Measurements from ENCODE around the gene ARMC9.
"Not testable (repeated sequence)": the region's sequence is repeated elsewhere in the genome, so short reads cannot be mapped to it uniquely, and the experiment has no call there.

Gene ARMC9

GRCh38 chr2:231405601-231406367 is 207.4 kb downstream of the ARMC9 start:
- DNase-seq = not testable (repeated sequence)

GRCh38 chr2:231407686-231408085 is 209.3 kb downstream of the ARMC9 start:
- not testable (repeated sequence) for DNase-seq

- not testable (repeated sequence) for DNase-seq
These were observed 209.9 kb downstream of the ARMC9 start for GRCh38 chr2:231408304-231408703.

GRCh38 chr2:231409776-231410175 is 211.3 kb downstream of the ARMC9 start:
- no peak for DNase-seq

- DNase-seq = no peak
These were observed 212.0 kb downstream of the ARMC9 start for GRCh38 chr2:231410293-231411004.

GRCh38 chr2:231411237-231411636 is 212.8 kb downstream of the ARMC9 start:
- no peak for DNase-seq

- DNase-seq = peak; percentile 53 to 55
These were observed 213.6 kb downstream of the ARMC9 start for GRCh38 chr2:231411831-231412617.

- DNase-seq = no peak
These were observed 214.2 kb downstream of the ARMC9 start for GRCh38 chr2:231412618-231412963.

GRCh38 chr2:231413456-231413855 is 215.0 kb downstream of the ARMC9 start:
- DNase-seq = no peak

- no peak for DNase-seq
These were observed 215.6 kb downstream of the ARMC9 start for GRCh38 chr2:231413921-231414476.

GRCh38 chr2:231415029-231415428 is 216.6 kb downstream of the ARMC9 start:
- DNase-seq = no peak

- no peak for DNase-seq
These were observed 220.6 kb downstream of the ARMC9 start for GRCh38 chr2:231418820-231419640.

GRCh38 chr2:231421051-231421580 is 222.7 kb downstream of the ARMC9 start:
- DNase-seq = no peak

GRCh38 chr2:231422056-231422455 is 223.6 kb downstream of the ARMC9 start:
- no peak for DNase-seq

GRCh38 chr2:231423176-231423575 is 224.7 kb downstream of the ARMC9 start:
- no peak for DNase-seq
